ENCODE measurements around the gene MAP1S.
A peak's percentile ranks its signal among the peaks of the same experiment; 100 is the strongest.
"Not testable (repeated sequence)": the region's sequence is repeated elsewhere in the genome, so short reads cannot be mapped to it uniquely, and the experiment has no call there.

Gene MAP1S

GRCh38 chr19:17765069-17765618 lies 45.9 kb downstream of the MAP1S start:
- DNase-seq (ENCODE audit: low read depth in 2 of 2), result no peak

- no peak for DNase-seq (ENCODE audit: low read depth in 2 of 2)
Measured at GRCh38 chr19:17766543-17767131, 47.4 kb downstream of the MAP1S start.

- DNase-seq (ENCODE audit: low read depth in 2 of 2), result no peak
Measured at GRCh38 chr19:17767559-17767958, 48.3 kb downstream of the MAP1S start.

GRCh38 chr19:17770613-17771012 lies 51.3 kb downstream of the MAP1S start:
- DNase-seq (ENCODE audit: low read depth in 2 of 2), result no peak

- DNase-seq (ENCODE audit: low read depth in 2 of 2), result no peak
Measured at GRCh38 chr19:17772172-17772571, 52.9 kb downstream of the MAP1S start.

- DNase-seq (ENCODE audit: low read depth in 2 of 2), result peak in 1 of 2 donors; percentile 25
Measured at GRCh38 chr19:17775245-17775927, 56.1 kb downstream of the MAP1S start.

GRCh38 chr19:17775991-17776803 lies 56.9 kb downstream of the MAP1S start:
- DNase-seq (ENCODE audit: low read depth in 2 of 2), result no peak

- DNase-seq (ENCODE audit: low read depth in 2 of 2), result not testable (repeated sequence)
Measured at GRCh38 chr19:17777840-17778239, 58.6 kb downstream of the MAP1S start.

- peak in 1 of 2 donors; percentile 48 for DNase-seq (ENCODE audit: low read depth in 2 of 2)
Measured at GRCh38 chr19:17778251-17778967, 59.1 kb downstream of the MAP1S start.

- no peak for DNase-seq (ENCODE audit: low read depth in 2 of 2)
Measured at GRCh38 chr19:17778968-17779929, 60.0 kb downstream of the MAP1S start.

GRCh38 chr19:17780781-17781180 lies 61.5 kb downstream of the MAP1S start:
- DNase-seq (ENCODE audit: low read depth in 2 of 2), result no peak

- not testable (repeated sequence) for DNase-seq (ENCODE audit: low read depth in 2 of 2)
Measured at GRCh38 chr19:17783721-17784120, 64.4 kb downstream of the MAP1S start.
